Stromal cell of bone marrow (primary cell): ENCODE data around the gene NAT16.
A peak's percentile ranks its signal among the peaks of the same experiment; 100 is the strongest.
"Not testable (repeated sequence)": the region's sequence is repeated elsewhere in the genome, so short reads cannot be mapped to it uniquely, and the experiment has no call there.

Source experiments
- DNase-seq: peaks from one replicate; pipeline ENCODE4 v3.0.0-alpha.2; 2012; ENCODE audit warnings: low read depth

The NAT16 gene

GRCh38 chr7:101156866-101157589, 23.1 kb downstream of the NAT16 start:
- no peak for DNase-seq

- DNase-seq, result no peak
These were observed 23.8 kb downstream of the NAT16 start for GRCh38 chr7:101156277-101156676.

DNA sequence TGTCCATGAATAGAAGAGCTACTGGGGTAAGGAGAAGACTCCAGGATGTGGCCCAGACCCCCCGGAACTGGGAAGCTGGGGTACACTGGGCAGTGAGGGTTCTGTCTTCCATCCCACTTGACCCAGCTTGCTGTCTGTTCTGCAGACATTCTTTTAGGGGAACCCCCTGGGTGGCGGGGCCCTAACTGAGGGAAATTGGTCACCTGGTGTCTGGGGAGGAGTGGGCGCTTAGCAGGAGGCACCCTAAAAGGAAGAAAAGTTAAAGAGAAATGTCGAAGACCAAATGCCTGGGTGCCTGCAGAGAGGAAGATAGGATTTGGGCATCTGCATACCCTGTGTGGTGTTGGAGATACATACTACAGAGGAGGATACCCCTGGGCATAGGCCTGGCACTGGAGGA, 24.8 kb downstream of the NAT16 start:
- DNase-seq, result no peak

DNA sequence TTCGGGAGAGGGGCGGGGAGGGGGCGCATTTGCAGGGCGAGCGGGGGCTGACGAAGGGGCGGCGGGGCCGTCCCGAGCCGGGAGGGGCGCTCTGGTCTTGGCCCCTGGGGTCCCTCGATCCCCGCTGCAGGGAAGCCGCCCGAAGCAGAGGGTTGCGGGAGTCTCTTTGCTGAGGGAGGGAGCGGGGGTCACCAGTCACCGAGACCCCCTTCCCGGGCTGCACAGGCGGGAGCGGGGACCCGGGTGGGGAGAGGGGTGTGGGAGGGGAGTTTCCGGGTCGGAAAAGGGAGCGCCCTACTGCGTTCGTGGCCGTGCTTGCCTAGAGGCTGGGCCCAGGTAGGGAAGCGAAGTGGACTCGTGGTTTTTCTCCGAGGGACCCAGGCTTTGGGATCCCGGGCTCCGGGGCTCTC, 25.4 kb downstream of the NAT16 start:
- no peak for DNase-seq

- DNase-seq, result peak; percentile 83
These were observed 26.0 kb downstream of the NAT16 start, which contains the start of gene AP1S1 for GRCh38 chr7:101153969-101154692. TSS of gene AP1S1 (plus strand) at chr7:101154476. CDS start at chr7:101154515, 39 bp downstream.

DNA sequence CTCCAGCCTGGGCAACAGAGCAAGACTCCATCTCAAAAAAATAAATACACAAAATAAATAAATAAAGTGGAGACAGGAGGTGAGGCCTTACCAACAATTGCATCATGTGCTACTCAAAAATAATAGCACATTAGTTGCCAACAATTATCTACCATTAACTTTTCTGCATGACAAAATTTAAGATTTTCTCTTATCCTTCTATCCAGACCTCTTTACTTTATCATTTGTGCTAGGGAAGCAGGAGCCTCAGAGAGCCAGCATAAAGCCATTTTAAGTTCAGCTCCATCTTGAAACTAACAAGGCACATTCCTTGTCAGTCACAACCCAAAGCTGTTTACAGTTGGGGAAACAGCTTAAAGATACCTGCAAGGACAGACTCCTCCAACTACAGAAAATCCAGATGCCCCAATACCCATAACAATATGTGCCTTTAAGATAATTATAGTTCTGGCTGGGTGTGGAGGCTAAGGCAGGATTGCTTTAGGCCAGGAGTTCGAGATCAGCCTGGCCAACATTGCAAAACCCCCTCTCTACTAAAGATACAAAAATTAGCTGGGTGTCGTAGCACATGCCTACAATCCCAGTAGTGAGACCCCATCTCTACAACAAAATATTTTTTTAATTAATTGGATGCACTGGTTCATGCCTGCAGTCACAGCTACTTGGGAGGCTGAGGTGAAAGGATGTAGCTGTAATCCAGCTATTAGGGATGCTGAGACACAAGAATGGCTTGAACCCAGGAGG, 28.0 kb downstream of the NAT16 start:
- DNase-seq, result no peak

DNA sequence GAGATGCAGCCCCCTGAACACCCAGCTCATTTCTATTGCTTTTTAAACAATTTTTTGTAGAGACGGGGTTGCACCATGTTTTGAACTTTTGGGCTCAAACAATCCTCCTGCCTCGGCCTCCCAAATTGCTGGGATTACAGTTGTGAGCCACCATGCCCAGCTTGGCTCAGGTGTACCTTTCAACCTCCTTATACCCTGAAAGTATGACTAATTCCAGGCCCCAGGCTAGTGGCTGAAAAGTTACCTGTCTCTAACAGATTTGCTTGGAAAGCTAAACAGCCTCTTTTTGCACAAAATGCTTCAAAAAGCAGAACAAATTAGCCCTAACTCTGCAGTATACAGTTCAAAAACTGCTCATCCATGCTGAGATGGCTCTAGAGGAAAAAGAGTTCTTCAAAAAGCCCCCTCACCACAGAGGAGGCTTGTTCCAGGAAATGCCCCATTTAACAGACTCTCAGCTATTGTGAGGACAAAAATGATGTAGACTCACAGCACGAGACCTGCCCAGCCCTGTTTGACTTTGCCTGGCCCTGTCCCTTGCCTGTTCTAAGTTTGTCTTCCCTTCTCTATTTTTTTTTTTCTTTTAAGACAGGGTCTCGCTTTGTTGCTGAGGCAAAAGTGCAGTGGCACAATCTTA, 39.2 kb downstream of the NAT16 start:
- DNase-seq, result no peak

GRCh38 chr7:101140339-101140699, 39.8 kb downstream of the NAT16 start:
- DNase-seq, result no peak

GRCh38 chr7:101138213-101138870, 41.8 kb downstream of the NAT16 start:
- peak; percentile 95 for DNase-seq

DNA sequence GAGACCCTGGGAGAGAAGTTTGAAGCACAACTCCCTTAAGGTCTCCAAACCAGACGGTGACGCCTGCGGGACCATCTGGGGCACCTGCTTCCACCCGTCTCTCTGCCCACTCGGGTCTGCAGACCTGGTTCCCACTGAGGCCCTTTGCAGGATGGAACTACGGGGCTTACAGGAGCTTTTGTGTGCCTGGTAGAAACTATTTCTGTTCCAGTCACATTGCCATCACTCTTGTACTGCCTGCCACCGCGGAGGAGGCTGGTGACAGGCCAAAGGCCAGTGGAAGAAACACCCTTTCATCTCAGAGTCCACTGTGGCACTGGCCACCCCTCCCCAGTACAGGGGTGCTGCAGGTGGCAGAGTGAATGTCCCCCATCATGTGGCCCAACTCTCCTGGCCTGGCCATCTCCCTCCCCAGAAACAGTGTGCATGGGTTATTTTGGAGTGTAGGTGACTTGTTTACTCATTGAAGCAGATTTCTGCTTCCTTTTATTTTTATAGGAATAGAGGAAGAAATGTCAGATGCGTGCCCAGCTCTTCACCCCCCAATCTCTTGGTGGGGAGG, 42.4 kb downstream of the NAT16 start:
- DNase-seq, result no peak

- DNase-seq, result no peak
These were observed 45.6 kb downstream of the NAT16 start for GRCh38 chr7:101134399-101134980.

DNA sequence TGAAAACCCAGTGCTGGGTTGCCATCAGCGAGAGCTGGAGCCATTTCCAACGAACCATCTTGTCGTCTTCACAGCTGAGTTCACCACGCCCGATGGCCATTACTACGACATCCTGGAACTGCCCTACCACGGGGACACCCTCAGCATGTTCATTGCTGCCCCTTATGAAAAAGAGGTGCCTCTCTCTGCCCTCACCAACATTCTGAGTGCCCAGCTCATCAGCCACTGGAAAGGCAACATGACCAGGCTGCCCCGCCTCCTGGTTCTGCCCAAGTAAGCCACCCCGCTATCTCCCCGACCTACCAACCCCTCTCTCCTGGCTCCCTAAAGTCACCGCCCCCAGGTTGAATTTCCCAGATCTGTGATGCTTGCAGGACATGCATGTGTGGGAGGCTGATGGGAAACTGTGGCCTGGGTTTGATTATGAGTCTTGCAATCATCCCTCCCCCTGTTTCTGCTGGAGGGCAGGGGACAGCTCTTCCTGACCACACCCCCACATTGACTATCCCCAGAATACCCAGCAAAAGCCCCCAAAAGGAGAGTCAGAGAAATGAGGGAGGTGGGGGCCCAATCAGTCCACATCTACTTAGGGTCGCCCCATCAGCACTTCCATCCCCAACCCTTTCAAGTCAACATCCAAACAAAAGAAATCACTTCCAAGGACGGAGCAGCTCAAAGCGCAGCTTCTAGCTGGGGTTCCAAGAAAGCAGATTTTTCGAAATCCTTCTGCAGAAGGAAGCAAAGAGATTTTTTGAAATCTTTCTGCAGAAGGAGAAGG, 46.3 kb downstream of the NAT16 start:
- DNase-seq, result no peak

- DNase-seq, result not testable (repeated sequence)
These were observed 47.2 kb downstream of the NAT16 start for GRCh38 chr7:101132626-101133600.

- no peak for DNase-seq
These were observed 50.4 kb downstream of the NAT16 start for GRCh38 chr7:101129603-101130117.

GRCh38 chr7:101128040-101128834, 51.9 kb downstream of the NAT16 start:
- DNase-seq, result no peak

- DNase-seq, result no peak
These were observed 52.5 kb downstream of the NAT16 start for GRCh38 chr7:101127460-101128039.

GRCh38 chr7:101126651-101127459, 53.2 kb downstream of the NAT16 start, which contains the start of gene SERPINE1:
TSS of gene SERPINE1 (plus strand) at chr7:101127104. CDS start at chr7:101128394, 1,290 bp downstream.
- peak; percentile 99 for DNase-seq
